Nephron progenitor cell (in vitro differentiated cells): Measurements from ENCODE around the gene ARID3B.
"Not testable (repeated sequence)": the region's sequence is repeated elsewhere in the genome, so short reads cannot be mapped to it uniquely, and the experiment has no call there.

Experiments used
- DNase-seq: peaks from one replicate; pipeline ENCODE4 v3.0.0; 2021
- H3K27ac Mint-ChIP-seq: 2 replicates; pipeline ENCODE4 v1.8.0; 2021; ENCODE audit warnings: mild to moderate bottlenecking, moderate library complexity, mixed read lengths
- H3K27me3 Mint-ChIP-seq: 2 replicates; pipeline ENCODE4 v1.8.0; 2021; ENCODE audit warnings: mild to moderate bottlenecking, low read depth, mixed read lengths; ENCODE audit not compliant: poor library complexity
- H3K36me3 Mint-ChIP-seq: 2 replicates; pipeline ENCODE4 v1.8.0; 2021; ENCODE audit warnings: low read depth, mixed read lengths
- H3K4me1 Mint-ChIP-seq: 2 replicates; pipeline ENCODE4 v1.8.0; 2021; ENCODE audit warnings: mixed read lengths
- H3K4me3 Mint-ChIP-seq: 2 replicates; pipeline ENCODE4 v1.8.0; 2021; ENCODE audit warnings: mild to moderate bottlenecking, moderate library complexity, mixed read lengths
- H3K9me3 Mint-ChIP-seq: 2 replicates; pipeline ENCODE4 v1.8.0; 2021; ENCODE audit warnings: mild to moderate bottlenecking, moderate library complexity, mixed read lengths
- CTCF ChIP-seq: fragments of 200-600 bp; sonication (generic); IDR thresholded peaks from 2 replicates; pipeline ENCODE4 v1.5.0; 2021; ENCODE audit warnings: antibody characterized with exemption

Gene ARID3B

GRCh38 chr15:74502301-74502700 lies 38.7 kb upstream of the ARID3B start:
- H3K36me3 Mint-ChIP-seq: peaks cover 51% of the 10 kb centered on the region
- H3K27ac Mint-ChIP-seq: no peak overlapping the region

DNA sequence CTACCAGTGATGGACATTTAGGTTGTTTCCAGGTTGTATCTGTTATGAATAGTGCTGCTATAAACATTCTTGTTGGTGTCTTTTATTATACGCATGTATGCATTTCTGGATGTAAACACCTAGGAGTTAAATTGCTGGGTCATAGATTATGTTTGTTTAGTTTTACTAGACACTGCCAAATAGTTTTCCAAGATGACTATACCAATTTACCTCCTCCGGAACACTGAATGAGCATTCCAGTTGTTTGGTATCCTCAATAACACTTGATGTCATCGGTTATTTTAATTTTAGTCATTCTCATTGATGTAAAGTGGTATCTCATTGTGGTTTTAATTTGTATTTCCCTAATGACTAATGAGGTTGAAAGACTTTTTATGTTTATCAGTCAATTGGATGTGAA lies 36.6 kb upstream of the ARID3B start:
- no peak for DNase-seq
- Mint-ChIP-seq H3K9me3 (no peaks in the 10 kb centered on the region), H3K27me3 (peaks cover 2% of the 10 kb centered on the region), H3K4me1 (no peaks in the 10 kb centered on the region), H3K36me3 (peaks cover 43% of the 10 kb centered on the region), H3K27ac (no peak overlapping the region), H3K4me3 (no peak overlapping the region)
- TF ChIP-seq CTCF: no peak

More at GRCh38 chr15:74502301-74502700, 38.7 kb upstream of the ARID3B start:
- Mint-ChIP-seq H3K27me3 (peaks cover 2% of the 10 kb centered on the region), H3K4me3 (no peak overlapping the region), H3K9me3 (no peaks in the 10 kb centered on the region), H3K4me1 (peaks cover 5% of the 10 kb centered on the region)
- TF ChIP-seq CTCF: no peak
- DNase-seq: no peak

DNA sequence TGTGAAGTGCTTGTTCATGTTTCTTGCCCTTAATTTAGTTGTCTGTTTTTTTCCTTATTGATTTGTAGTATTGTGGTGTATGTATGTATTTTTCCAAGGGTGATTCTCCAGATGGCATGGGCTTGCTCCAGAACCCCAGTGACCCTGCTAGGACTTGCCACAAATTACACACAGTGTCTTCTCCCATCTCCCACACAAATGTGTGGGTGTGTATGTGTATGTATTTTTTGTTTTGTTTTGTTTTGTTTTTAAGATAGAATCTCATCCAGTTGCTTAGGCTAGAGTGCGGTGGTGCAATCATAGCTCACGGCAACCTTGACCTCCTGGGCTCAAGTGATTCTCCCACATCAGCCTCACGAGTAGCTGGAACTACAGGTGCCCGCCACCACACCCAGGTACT lies 36.2 kb upstream of the ARID3B start:
- Mint-ChIP-seq H3K9me3 (no peaks in the 10 kb centered on the region), H3K27me3 (peaks cover 2% of the 10 kb centered on the region), H3K36me3 (peaks cover 39% of the 10 kb centered on the region), H3K4me1 (no peaks in the 10 kb centered on the region), H3K27ac (no peak overlapping the region), H3K4me3 (no peak overlapping the region)
- no peak for TF ChIP-seq CTCF
- no peak for DNase-seq

GRCh38 chr15:74505837-74506514 lies 35.0 kb upstream of the ARID3B start:
- TF ChIP-seq CTCF: no peak
- no peak for DNase-seq
- H3K27me3 Mint-ChIP-seq: peaks cover 2% of the 10 kb centered on the region
- H3K4me1 Mint-ChIP-seq: no peaks in the 10 kb centered on the region
- no peak overlapping the region for H3K27ac Mint-ChIP-seq
- no peaks in the 10 kb centered on the region for H3K9me3 Mint-ChIP-seq
- no peak overlapping the region for H3K4me3 Mint-ChIP-seq
- H3K36me3 Mint-ChIP-seq: peaks cover 38% of the 10 kb centered on the region

GRCh38 chr15:74506515-74506840 lies 34.5 kb upstream of the ARID3B start:
- H3K27me3 Mint-ChIP-seq: peaks cover 2% of the 10 kb centered on the region
- no peak for TF ChIP-seq CTCF
- DNase-seq: no peak
- no peak overlapping the region for H3K27ac Mint-ChIP-seq
- no peak overlapping the region for H3K4me3 Mint-ChIP-seq
- H3K36me3 Mint-ChIP-seq: peaks cover 38% of the 10 kb centered on the region
- no peaks in the 10 kb centered on the region for H3K4me1 Mint-ChIP-seq
- no peaks in the 10 kb centered on the region for H3K9me3 Mint-ChIP-seq

DNA sequence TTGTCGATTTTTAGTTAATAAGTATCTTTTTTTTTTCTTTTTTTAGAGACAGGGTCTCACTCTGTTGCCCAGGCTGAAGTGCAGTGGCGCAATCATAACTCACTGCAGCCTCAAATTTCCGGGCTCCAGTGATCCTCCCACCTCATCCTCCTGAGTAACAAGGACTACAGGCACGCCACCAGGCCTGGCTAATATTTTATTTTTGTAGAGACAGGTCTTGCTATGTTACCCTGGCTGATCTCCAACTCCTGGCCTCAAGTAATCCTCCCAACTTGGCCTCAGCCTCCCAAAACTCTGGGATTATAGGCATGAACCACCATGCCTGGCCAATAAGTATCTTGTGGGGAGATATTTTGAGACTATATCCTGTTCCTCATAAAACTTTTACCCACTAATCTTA lies 29.4 kb upstream of the ARID3B start:
- H3K27me3 Mint-ChIP-seq: no peaks in the 10 kb centered on the region
- H3K4me3 Mint-ChIP-seq: no peak overlapping the region
- H3K27ac Mint-ChIP-seq: no peak overlapping the region
- TF ChIP-seq CTCF: no peak
- H3K9me3 Mint-ChIP-seq: no peaks in the 10 kb centered on the region
- DNase-seq: no peak
- no peaks in the 10 kb centered on the region for H3K36me3 Mint-ChIP-seq
- H3K4me1 Mint-ChIP-seq: no peaks in the 10 kb centered on the region

- H3K4me1 Mint-ChIP-seq, DNase-seq, H3K27me3 Mint-ChIP-seq, H3K27ac Mint-ChIP-seq, H3K4me3 Mint-ChIP-seq, H3K36me3 Mint-ChIP-seq, H3K9me3 Mint-ChIP-seq: not testable (repeated sequence)
These were observed 27.0 kb upstream of the ARID3B start for GRCh38 chr15:74514059-74514458.
